ENCODE measurements around the gene SLC9A3. TPM values are rescaled to one million over a fixed set of nuclear protein-coding genes. Genes with fewer than 3 reads are reported as not detected.

Gene SLC9A3
- total RNA-seq, 1 donor from 2014 or later, result 1.1 TPM

- DNase-seq (ENCODE audit: low spot score), result no peak
Measured at GRCh38 chr5:478369-478981, 45.8 kb downstream of the SLC9A3 start.

- no peak for DNase-seq (ENCODE audit: low spot score)
Measured at GRCh38 chr5:477871-478270, 46.4 kb downstream of the SLC9A3 start.

- no peak for DNase-seq (ENCODE audit: low spot score)
Measured at GRCh38 chr5:477247-477646, 47.0 kb downstream of the SLC9A3 start.

GRCh38 chr5:476814-477175, 47.5 kb downstream of the SLC9A3 start:
- DNase-seq (ENCODE audit: low spot score), result no peak

GRCh38 chr5:476102-476813, 48.0 kb downstream of the SLC9A3 start:
- DNase-seq (ENCODE audit: low spot score), result no peak

GRCh38 chr5:475704-476101, 48.5 kb downstream of the SLC9A3 start:
- DNase-seq (ENCODE audit: low spot score), result no peak

GRCh38 chr5:474840-475661, 49.2 kb downstream of the SLC9A3 start:
- DNase-seq (ENCODE audit: low spot score), result peak; percentile 87

GRCh38 chr5:474232-474839, 49.9 kb downstream of the SLC9A3 start:
- DNase-seq (ENCODE audit: low spot score), result peak; percentile 37

GRCh38 chr5:473551-474192, 50.6 kb downstream of the SLC9A3 start:
- peak; percentile 90 for DNase-seq (ENCODE audit: low spot score)

GRCh38 chr5:472656-473550, 51.3 kb downstream of the SLC9A3 start:
- DNase-seq (ENCODE audit: low spot score), result peak; percentile 97

GRCh38 chr5:472076-472655, 52.1 kb downstream of the SLC9A3 start:
- peak; percentile 90 for DNase-seq (ENCODE audit: low spot score)

- no peak for DNase-seq (ENCODE audit: low spot score)
Measured at GRCh38 chr5:471750-472058, 52.5 kb downstream of the SLC9A3 start.

GRCh38 chr5:470961-471749, 53.1 kb downstream of the SLC9A3 start:
- DNase-seq (ENCODE audit: low spot score), result peak; percentile 83

GRCh38 chr5:469752-470483, 54.3 kb downstream of the SLC9A3 start:
- peak; percentile 73 for DNase-seq (ENCODE audit: low spot score)

GRCh38 chr5:468401-468800, 55.8 kb downstream of the SLC9A3 start:
- peak; percentile 85 for DNase-seq (ENCODE audit: low spot score)

GRCh38 chr5:466661-467310, 57.5 kb downstream of the SLC9A3 start:
- DNase-seq (ENCODE audit: low spot score), result peak; percentile 82

GRCh38 chr5:465591-466403, 58.5 kb downstream of the SLC9A3 start:
- peak; percentile 79 for DNase-seq (ENCODE audit: low spot score)

Measured in mesenteric fat pad (tissue), 1 donor.